ENCODE measurements around the gene ATP8B4. TPM values are rescaled to one million over a fixed set of nuclear protein-coding genes. Genes with fewer than 3 reads are reported as not detected.

The ATP8B4 gene
- polyA plus RNA-seq, 1 of the 3 experiments (the other 2 are of a cell fraction), result 0.03 TPM

- Histone ChIP-seq H3K4me3 (ENCODE audit: low read depth in 2 of 2, low read length in 1 of 2) (no peak overlapping the region), H3K9ac (no peak overlapping the region), H3K4me1 (ENCODE audit: control insufficient read depth in 1 of 2, insufficient read depth in 2 of 2, low read depth in 1 of 2, low read length in 1 of 2) (no peaks in the 10 kb centered on the region; a peak in 2 of 4 replicates), H4K20me1 (ENCODE audit: insufficient read depth) (no peaks in the 10 kb centered on the region), H3K27me3 (ENCODE audit: insufficient read depth) (no peaks in the 10 kb centered on the region), H3K79me2 (ENCODE audit: insufficient read depth) (no peaks in the 10 kb centered on the region), H3K27ac (ENCODE audit: low read depth in 2 of 2, low read length in 1 of 2) (no peak overlapping the region), H2AFZ (ENCODE audit: low read depth) (no peak overlapping the region), H3K36me3 (replicated peaks in 1 of 2; ENCODE audit: control insufficient read depth in 1 of 2, insufficient read depth in 2 of 2, low read length in 1 of 2) (no peaks in the 10 kb centered on the region), H3K9me3 (no peaks in the 10 kb centered on the region), H3K4me2 (no peak overlapping the region), H3F3A (replicated peaks; ENCODE audit: insufficient read depth) (no peaks in the 10 kb centered on the region), H3K9me2 (no peaks in the 10 kb centered on the region)
- 0% methylated on average over 1 of the region's 1 CpG for WGBS (ENCODE audit: low lambda C conversion rate)
- POLR2A ChIA-PET, result no interaction called here
- no peak for DNase-seq
- TF ChIP-seq RFX5 (IDR thresholded peaks at IDR 0.05; ENCODE audit: low read length) (no peak), TCF12 (IDR thresholded peaks at IDR 0.05) (no peak), MXI1 (IDR thresholded peaks at IDR 0.05; ENCODE audit: low read depth, low read length) (no peak), NFIC (IDR thresholded peaks at IDR 0.05; ENCODE audit: borderline replicate concordance) (no peak), IRF3 (IDR thresholded peaks at IDR 0.05; ENCODE audit: low read depth, low read length) (no peak), MAX (IDR thresholded peaks at IDR 0.05; ENCODE audit: low read depth) (no peak), NRF1 (IDR thresholded peaks at IDR 0.05; ENCODE audit: low read depth, low read length) (no peak), MEF2A (IDR thresholded peaks at IDR 0.05; ENCODE audit: borderline replicate concordance, low read depth) (no peak), GABPA (IDR thresholded peaks at IDR 0.05; ENCODE audit: low read depth) (no peak), POLR2AphosphoS5 (IDR thresholded peaks at IDR 0.05; ENCODE audit: low read depth, low read length) (no peak), EP300 (IDR thresholded peaks at IDR 0.05; ENCODE audit: borderline replicate concordance in 1 of 2, low read depth in 1 of 2, low read length in 1 of 2) (no peak), JUND (IDR thresholded peaks at IDR 0.05) (no peak), ELF1 (IDR thresholded peaks at IDR 0.05) (no peak)
- CTCF ChIA-PET, result interaction anchor here (1.3 to 1.4 kb wide), 2 partner anchors 905 to 1279 kb away, joined by 5 to 9 read pairs; no protein-coding TSS in a partner anchor
These were observed 21.1 kb upstream of the ATP8B4 start for GRCh38 chr15:50140098-50140497.

- no peaks in the 10 kb centered on the region for H3K79me2 ChIP-seq (ENCODE audit: insufficient read depth)
- TF ChIP-seq RAD21 (IDR thresholded peaks at IDR 0.05; ENCODE audit: low read length) (peak; percentile 10; the same call in 1 of the 2 replicates), PBX3 (IDR thresholded peaks at IDR 0.05) (no peak)
- CTCF ChIA-PET, result interaction anchor here (0.8 kb wide), 1 partner anchor 10 kb away, joined by 4 read pairs; no protein-coding TSS in a partner anchor
- H3K9me2 ChIP-seq, result no peaks in the 10 kb centered on the region
- no peak overlapping the region for H3K4me3 ChIP-seq (ENCODE audit: low read depth in 2 of 2, low read length in 1 of 2)
- H4K20me1 ChIP-seq (ENCODE audit: insufficient read depth), result no peaks in the 10 kb centered on the region
- H3K27ac ChIP-seq (ENCODE audit: low read depth in 2 of 2, low read length in 1 of 2), result no peak overlapping the region
- POLR2A ChIA-PET, result no interaction called here
- H2AFZ ChIP-seq (ENCODE audit: low read depth), result no peak overlapping the region
- no peak overlapping the region for H3K4me2 ChIP-seq
- no peak overlapping the region for H3K9ac ChIP-seq
- no peaks in the 10 kb centered on the region for H3F3A ChIP-seq (replicated peaks; ENCODE audit: insufficient read depth)
- no peaks in the 10 kb centered on the region for H3K36me3 ChIP-seq (replicated peaks in 1 of 2; ENCODE audit: control insufficient read depth in 1 of 2, insufficient read depth in 2 of 2, low read length in 1 of 2)
- DNase-seq, result no peak
- H3K4me1 ChIP-seq (ENCODE audit: control insufficient read depth in 1 of 2, insufficient read depth in 2 of 2, low read depth in 1 of 2, low read length in 1 of 2), result no peaks in the 10 kb centered on the region; a peak in 1 of 4 replicates
- H3K27me3 ChIP-seq (ENCODE audit: insufficient read depth), result no peaks in the 10 kb centered on the region
- H3K9me3 ChIP-seq, result no peaks in the 10 kb centered on the region
These were observed 19.4 kb upstream of the ATP8B4 start for GRCh38 chr15:50138391-50138790.

All from SK-N-SH (cell line).